KMS-11 (cell line): ENCODE results near the gene TPMT.

ENCODE experiments used
- H2AFZ ChIP-seq: fragments of 200-600 bp; sonication (generic); 2 replicates; pipeline ENCODE4 v1.6.1; 2016; ENCODE audit warnings: antibody characterized with exemption, mixed run types, low read depth
- H3K27ac ChIP-seq: fragments of 200-600 bp; sonication (generic); 2 replicates; pipeline ENCODE4 v1.6.1; 2016; ENCODE audit warnings: mild to moderate bottlenecking, mixed run types
- H3K27me3 ChIP-seq: fragments of 200-600 bp; sonication (generic); 2 replicates; pipeline ENCODE4 v1.6.1; 2017; ENCODE audit warnings: mild to moderate bottlenecking, low read depth, mixed run types, moderate library complexity; ENCODE audit not compliant: insufficient read depth
- H3K36me3 ChIP-seq: fragments of 200-600 bp; sonication (generic); 2 replicates; pipeline ENCODE4 v1.6.1; 2017; ENCODE audit warnings: mild to moderate bottlenecking, mixed run types; ENCODE audit not compliant: insufficient read depth
- H3K4me1 ChIP-seq: fragments of 200-600 bp; sonication (generic); 2 replicates; pipeline ENCODE4 v1.6.1; 2016; ENCODE audit warnings: mild to moderate bottlenecking, low read depth, mixed run types; ENCODE audit not compliant: poor library complexity, severe bottlenecking
- H3K4me2 ChIP-seq: fragments of 200-600 bp; sonication (generic); 2 replicates; pipeline ENCODE4 v1.7.0; 2016; ENCODE audit warnings: mild to moderate bottlenecking, mixed run types
- H3K4me3 ChIP-seq: fragments of 200-600 bp; sonication (generic); IDR thresholded peaks from 2 replicates; pipeline ENCODE4 v1.6.1; 2017; ENCODE audit warnings: low read depth, low read length, mixed read lengths; ENCODE audit not compliant: insufficient read depth
- H3K79me2 ChIP-seq: fragments of 200-600 bp; sonication (generic); 2 replicates; pipeline ENCODE4 v1.6.1; 2016; ENCODE audit warnings: low read depth, mixed run types; ENCODE audit not compliant: insufficient read depth
- H3K9ac ChIP-seq: fragments of 200-600 bp; sonication (generic); 2 replicates; pipeline ENCODE4 v1.6.1; 2016; ENCODE audit warnings: mild to moderate bottlenecking, mixed run types
- H4K20me1 ChIP-seq: fragments of 200-600 bp; sonication (generic); 2 replicates; pipeline ENCODE4 v1.6.1; 2016; ENCODE audit warnings: mild to moderate bottlenecking, mixed run types; ENCODE audit not compliant: insufficient read depth
- TF ChIP-seq, protein P1 (sequence below): fragments of 200-600 bp; sonication (generic); conservative IDR thresholded peaks from 2 replicates; pipeline ENCODE4 v1.6.1; 2017; ENCODE audit warnings: low read depth, mild to moderate bottlenecking, antibody characterized with exemption, low read length, moderate library complexity, mixed read lengths

TPMT gene

DNA sequence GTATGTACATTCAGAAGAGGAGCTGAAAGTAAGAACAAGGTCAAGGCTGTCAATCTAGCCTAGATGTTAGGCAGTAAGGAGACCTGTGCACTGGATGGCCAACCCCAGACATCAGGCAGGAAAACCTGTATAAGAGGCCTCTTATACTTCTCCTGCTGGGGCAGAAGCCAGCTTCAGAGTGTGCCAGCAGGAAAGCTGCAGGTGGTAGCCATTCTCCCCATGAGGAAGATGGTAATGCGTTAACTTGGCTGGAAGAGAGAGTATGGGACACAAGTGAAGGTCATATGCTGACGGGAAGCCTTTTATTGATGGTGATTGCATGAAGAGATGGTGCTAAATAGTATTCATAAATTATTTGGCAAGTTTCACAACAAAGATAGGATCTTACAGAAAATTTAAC, 53.0 kb downstream of the TPMT start:
- Histone ChIP-seq H3K9ac (no peak overlapping the region), H3K4me3 (no peak overlapping the region), H2AFZ (no peak overlapping the region), H3K4me2 (no peak overlapping the region), H3K4me1 (peaks cover 5% of the 10 kb centered on the region), H3K79me2 (no peaks in the 10 kb centered on the region), H4K20me1 (no peaks in the 10 kb centered on the region), H3K27ac (no peak overlapping the region), H3K36me3 (no peaks in the 10 kb centered on the region), H3K27me3 (no peaks in the 10 kb centered on the region)
- TF ChIP-seq, protein P1, sequence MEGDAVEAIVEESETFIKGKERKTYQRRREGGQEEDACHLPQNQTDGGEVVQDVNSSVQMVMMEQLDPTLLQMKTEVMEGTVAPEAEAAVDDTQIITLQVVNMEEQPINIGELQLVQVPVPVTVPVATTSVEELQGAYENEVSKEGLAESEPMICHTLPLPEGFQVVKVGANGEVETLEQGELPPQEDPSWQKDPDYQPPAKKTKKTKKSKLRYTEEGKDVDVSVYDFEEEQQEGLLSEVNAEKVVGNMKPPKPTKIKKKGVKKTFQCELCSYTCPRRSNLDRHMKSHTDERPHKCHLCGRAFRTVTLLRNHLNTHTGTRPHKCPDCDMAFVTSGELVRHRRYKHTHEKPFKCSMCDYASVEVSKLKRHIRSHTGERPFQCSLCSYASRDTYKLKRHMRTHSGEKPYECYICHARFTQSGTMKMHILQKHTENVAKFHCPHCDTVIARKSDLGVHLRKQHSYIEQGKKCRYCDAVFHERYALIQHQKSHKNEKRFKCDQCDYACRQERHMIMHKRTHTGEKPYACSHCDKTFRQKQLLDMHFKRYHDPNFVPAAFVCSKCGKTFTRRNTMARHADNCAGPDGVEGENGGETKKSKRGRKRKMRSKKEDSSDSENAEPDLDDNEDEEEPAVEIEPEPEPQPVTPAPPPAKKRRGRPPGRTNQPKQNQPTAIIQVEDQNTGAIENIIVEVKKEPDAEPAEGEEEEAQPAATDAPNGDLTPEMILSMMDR = no peak

DNA sequence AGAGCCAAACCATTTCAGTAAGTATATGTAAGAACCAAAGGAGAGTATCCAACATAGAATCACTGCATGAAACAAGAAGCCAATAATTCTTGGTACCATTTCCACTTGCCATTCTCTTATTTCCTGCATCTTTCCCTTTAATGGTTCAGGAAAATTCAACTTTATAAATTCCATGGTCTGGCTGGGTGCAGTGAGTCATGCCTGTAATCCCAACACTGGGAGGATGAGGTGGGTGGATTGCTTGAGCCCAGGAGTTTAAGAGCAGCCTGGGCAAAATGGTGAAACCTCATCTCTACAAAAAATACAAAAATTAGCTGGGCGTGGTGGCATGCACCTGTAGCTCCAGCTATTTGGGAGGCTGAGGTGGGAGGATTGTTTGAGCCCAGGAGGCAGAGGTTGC, 53.6 kb downstream of the TPMT start:
- Histone ChIP-seq H3K9ac (no peak overlapping the region), H3K4me3 (no peak overlapping the region), H3K79me2 (no peaks in the 10 kb centered on the region), H3K27me3 (no peaks in the 10 kb centered on the region), H3K4me2 (no peak overlapping the region), H4K20me1 (no peaks in the 10 kb centered on the region), H3K27ac (no peak overlapping the region), H3K36me3 (no peaks in the 10 kb centered on the region), H2AFZ (no peak overlapping the region), H3K4me1 (peaks cover 5% of the 10 kb centered on the region)
- TF ChIP-seq, protein P1 = no peak

DNA sequence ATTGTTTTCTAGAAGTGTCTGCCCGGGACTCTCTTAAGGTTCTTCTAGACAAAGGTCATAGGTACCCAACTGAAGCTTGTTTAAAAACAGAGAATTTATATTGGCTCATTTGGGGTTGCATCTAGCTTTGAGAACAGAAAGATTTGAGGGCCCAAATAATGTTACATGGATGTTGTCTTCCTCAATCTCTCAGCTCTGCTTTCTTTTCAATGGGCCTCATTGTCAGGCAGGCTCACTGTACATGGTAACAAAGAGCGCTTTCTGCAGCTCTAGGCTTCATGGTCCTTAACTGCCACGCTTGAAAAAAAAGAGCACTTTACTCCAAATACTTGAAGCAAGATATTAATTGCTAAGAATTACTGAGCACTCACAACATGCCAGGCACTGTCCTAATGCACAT, 54.6 kb downstream of the TPMT start:
- Histone ChIP-seq H3K27me3 (no peaks in the 10 kb centered on the region), H2AFZ (no peak overlapping the region), H3K36me3 (no peaks in the 10 kb centered on the region), H4K20me1 (no peaks in the 10 kb centered on the region), H3K4me1 (peaks cover 5% of the 10 kb centered on the region), H3K27ac (no peak overlapping the region), H3K4me2 (no peak overlapping the region), H3K9ac (no peak overlapping the region), H3K79me2 (no peaks in the 10 kb centered on the region), H3K4me3 (no peak overlapping the region)
- TF ChIP-seq, protein P1 = no peak

DNA sequence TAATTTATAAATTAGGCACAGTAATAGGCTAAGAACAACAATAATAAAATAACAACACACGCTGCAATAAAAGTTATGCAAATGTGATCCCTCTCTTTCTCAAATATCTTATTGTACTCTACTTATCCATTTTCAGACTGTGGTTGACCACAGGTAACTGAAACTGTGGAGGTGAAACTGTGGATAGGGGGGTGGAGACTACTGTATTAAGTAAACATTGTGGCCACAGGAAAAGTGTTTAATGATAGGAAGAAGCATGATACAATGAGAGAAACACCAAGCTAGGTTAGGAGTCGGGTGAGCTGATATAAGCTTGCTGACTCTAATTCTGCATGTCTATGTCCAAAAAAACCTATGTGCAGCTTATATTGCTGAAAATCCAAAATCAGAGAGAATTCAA, 55.4 kb downstream of the TPMT start:
- no peak overlapping the region for H3K9ac ChIP-seq
- TF ChIP-seq, protein P1 = no peak
- H3K4me2 ChIP-seq = no peak overlapping the region
- peaks cover 5% of the 10 kb centered on the region for H3K4me1 ChIP-seq
- H3K36me3 ChIP-seq = no peaks in the 10 kb centered on the region
- H2AFZ ChIP-seq = no peak overlapping the region
- H3K79me2 ChIP-seq = no peaks in the 10 kb centered on the region
- no peak overlapping the region for H3K4me3 ChIP-seq
- no peaks in the 10 kb centered on the region for H4K20me1 ChIP-seq
- no peaks in the 10 kb centered on the region for H3K27me3 ChIP-seq
- no peak overlapping the region for H3K27ac ChIP-seq

DNA sequence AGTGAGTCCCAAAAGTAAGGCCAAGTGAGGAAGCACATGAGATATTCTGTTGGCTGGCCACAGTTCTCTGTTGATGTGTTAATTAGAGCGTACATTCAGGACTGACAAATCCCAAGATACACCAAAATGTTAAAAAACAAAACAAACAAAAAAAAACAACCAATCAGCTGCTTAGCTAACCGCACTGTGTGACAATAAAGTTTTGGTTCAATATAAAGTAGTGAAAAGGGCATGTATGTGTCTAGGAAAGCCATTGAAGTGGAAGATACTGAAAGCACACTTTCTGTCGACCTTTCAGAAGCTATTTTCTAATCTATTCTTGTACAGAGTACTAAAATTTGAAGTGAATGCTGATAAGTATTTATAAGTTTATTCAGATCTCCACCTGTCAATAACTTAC, 58.5 kb downstream of the TPMT start:
- no peak overlapping the region for H3K4me2 ChIP-seq
- no peak overlapping the region for H2AFZ ChIP-seq
- H3K27ac ChIP-seq = no peak overlapping the region
- H3K27me3 ChIP-seq = no peaks in the 10 kb centered on the region
- H3K4me1 ChIP-seq = peaks cover 5% of the 10 kb centered on the region
- H3K36me3 ChIP-seq = no peaks in the 10 kb centered on the region
- no peak overlapping the region for H3K9ac ChIP-seq
- no peak overlapping the region for H3K4me3 ChIP-seq
- H4K20me1 ChIP-seq = no peaks in the 10 kb centered on the region
- H3K79me2 ChIP-seq = no peaks in the 10 kb centered on the region
- TF ChIP-seq, protein P1 = no peak
